Measurements from ENCODE around the gene WSCD2. TPM values are rescaled to one million over a fixed set of nuclear protein-coding genes. Genes with fewer than 3 reads are reported as not detected.

WSCD2 gene
- total RNA-seq, 2 donors from 2014 or later = 0.26 to 1.3 TPM

DNA sequence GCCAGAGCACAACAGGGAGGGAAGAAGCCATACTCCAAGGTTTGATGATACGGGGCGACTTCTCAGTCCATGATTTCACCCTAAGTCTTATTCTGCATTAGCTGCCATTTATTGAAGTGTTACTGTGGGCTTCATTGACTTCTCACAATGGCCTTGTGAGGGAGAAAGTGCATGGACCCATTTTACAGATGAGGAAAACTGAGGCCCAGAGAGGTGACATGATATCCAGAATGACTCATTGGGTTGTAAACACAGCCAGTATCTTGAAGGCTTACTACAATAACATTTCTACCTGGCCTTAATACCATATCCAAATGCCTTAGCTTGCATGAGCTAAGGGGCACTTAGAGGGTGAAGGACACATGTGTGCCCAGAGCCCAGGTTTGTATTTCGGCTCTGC is 109.4 kb downstream of the WSCD2 start:
- H3K27ac ChIP-seq = no peak overlapping the region
- intact Hi-C loops (cut with DNase I) = no loop called here

DNA sequence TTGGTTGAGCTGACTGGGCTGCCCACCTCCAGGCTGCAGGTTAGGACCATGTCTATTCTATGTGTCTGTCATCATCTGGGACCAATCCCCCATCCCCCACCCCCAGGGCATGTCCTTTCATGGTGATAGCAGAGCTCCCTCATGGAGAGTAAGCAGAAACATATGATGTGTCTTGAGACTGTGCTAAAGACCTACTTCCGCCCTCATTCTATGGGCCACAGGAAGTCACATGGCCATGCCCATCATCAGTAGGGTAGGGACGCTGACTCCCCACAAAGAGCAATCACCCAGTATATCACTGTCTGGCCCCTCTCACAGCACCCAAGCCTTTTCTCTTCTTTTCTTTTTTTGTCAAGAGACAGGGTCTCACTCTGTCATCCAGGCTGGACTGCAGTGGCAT is 110.3 kb downstream of the WSCD2 start:
- Histone ChIP-seq H3K27me3 (no peaks in the 10 kb centered on the region), H3K27ac (no peak overlapping the region), H3K4me1 (no peaks in the 10 kb centered on the region), H3K9me3 (no peaks in the 10 kb centered on the region), H3K36me3 (replicated peaks in 1 of 2; ENCODE audit: insufficient read depth in 1 of 2, low read depth in 2 of 2) (no peaks in the 10 kb centered on the region), H3K4me3 (no peak overlapping the region)
- no peak for ATAC-seq
- WGBS, 2 donors = 64 to 74% methylated on average over 2 of the region's 2 CpGs
- intact Hi-C loops (cut with DNase I) = no loop called here
- TF ChIP-seq, protein P1, sequence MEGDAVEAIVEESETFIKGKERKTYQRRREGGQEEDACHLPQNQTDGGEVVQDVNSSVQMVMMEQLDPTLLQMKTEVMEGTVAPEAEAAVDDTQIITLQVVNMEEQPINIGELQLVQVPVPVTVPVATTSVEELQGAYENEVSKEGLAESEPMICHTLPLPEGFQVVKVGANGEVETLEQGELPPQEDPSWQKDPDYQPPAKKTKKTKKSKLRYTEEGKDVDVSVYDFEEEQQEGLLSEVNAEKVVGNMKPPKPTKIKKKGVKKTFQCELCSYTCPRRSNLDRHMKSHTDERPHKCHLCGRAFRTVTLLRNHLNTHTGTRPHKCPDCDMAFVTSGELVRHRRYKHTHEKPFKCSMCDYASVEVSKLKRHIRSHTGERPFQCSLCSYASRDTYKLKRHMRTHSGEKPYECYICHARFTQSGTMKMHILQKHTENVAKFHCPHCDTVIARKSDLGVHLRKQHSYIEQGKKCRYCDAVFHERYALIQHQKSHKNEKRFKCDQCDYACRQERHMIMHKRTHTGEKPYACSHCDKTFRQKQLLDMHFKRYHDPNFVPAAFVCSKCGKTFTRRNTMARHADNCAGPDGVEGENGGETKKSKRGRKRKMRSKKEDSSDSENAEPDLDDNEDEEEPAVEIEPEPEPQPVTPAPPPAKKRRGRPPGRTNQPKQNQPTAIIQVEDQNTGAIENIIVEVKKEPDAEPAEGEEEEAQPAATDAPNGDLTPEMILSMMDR (IDR thresholded peaks at IDR 0.05) = no peak
- TF ChIP-seq POLR2A (IDR thresholded peaks at IDR 0.05) = no peak
- DNase-seq = no peak

More for the DNA sequence above, 109.4 kb downstream of the WSCD2 start:
- Histone ChIP-seq H3K4me1 (no peaks in the 10 kb centered on the region), H3K36me3 (replicated peaks in 1 of 2; ENCODE audit: insufficient read depth in 1 of 2, low read depth in 2 of 2) (no peaks in the 10 kb centered on the region), H3K4me3 (no peak overlapping the region), H3K9me3 (no peaks in the 10 kb centered on the region), H3K27me3 (no peaks in the 10 kb centered on the region)
- DNase-seq = no peak
- TF ChIP-seq, protein P1 (IDR thresholded peaks at IDR 0.05) = no peak
- TF ChIP-seq POLR2A (IDR thresholded peaks at IDR 0.05) = no peak
- 80 to 85% methylated on average over 3 of the region's 3 CpGs for WGBS, 2 donors
- no peak for ATAC-seq

DNA sequence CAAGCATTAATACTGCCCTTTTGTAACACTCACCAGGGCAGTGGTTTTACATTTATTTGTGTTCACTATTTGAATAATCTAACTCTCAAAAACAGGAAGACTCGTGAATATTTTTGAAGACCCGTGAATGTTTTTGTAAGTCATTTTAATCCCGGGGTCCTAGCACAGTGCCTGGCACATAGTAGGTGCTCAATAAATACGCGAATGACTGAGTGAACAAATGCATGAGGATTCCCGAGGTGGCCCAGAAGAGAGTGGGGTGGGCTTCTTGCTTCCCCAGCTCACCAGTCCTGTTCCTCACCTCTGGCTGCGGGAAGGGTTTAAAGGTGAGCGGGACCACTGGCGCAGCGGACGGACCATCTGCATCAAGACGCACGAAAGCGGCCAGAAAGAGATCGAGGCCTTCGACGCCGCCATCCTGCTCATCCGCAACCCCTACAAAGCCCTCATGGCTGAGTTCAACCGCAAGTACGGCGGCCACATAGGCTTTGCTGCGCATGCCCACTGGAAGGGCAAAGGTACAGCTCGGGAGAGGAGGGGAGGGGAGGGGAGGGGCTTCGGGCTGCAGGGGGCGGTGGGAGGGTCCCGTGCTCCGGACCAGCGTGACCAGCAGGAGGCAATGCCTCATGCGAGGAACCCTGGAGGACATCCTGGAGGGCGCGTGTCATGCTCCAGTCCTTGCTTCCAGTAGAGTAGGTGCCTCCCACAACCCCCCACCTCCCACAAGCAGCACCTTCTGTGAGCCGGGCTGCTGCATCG is 111.1 kb downstream of the WSCD2 start:
- ATAC-seq (no peak), DNase-seq (no peak)
- no peaks in the 10 kb centered on the region for H3K4me1 ChIP-seq
- no peak overlapping the region for H3K27ac ChIP-seq
- H3K9me3 ChIP-seq = no peaks in the 10 kb centered on the region
- no peak for TF ChIP-seq POLR2A (IDR thresholded peaks at IDR 0.05)
- TF ChIP-seq, protein P1 (IDR thresholded peaks at IDR 0.05) = no peak
- no peaks in the 10 kb centered on the region for H3K36me3 ChIP-seq (replicated peaks in 1 of 2; ENCODE audit: insufficient read depth in 1 of 2, low read depth in 2 of 2)
- H3K27me3 ChIP-seq = no peaks in the 10 kb centered on the region
- no peak overlapping the region for H3K4me3 ChIP-seq
- intact Hi-C loops (cut with DNase I) = no loop called here
- 32 to 44% methylated on average over 24 to 34 of the region's 34 CpGs for WGBS, 2 donors

DNA sequence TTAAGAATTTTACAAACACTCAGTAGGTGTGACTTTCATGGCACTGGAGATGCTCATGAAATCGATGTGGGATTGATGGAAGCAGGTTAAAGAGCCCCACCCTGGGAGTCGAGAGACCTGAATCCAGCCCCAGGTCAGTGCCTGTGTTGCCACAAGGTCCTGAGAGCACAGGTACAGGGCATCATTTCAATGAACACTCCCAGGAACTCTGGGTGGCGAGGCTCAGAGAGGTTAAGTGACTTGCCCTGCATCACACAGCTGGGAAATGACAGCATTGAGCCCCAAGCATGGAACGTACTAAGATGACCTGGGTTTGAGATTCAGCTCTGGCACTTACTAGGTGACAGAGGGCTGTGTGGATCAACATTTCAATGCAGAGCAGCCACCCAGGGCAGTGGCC is 111.8 kb downstream of the WSCD2 start:
- Histone ChIP-seq H3K9me3 (no peaks in the 10 kb centered on the region), H3K27ac (no peak overlapping the region), H3K4me1 (no peaks in the 10 kb centered on the region), H3K27me3 (no peaks in the 10 kb centered on the region), H3K36me3 (replicated peaks in 1 of 2; ENCODE audit: insufficient read depth in 1 of 2, low read depth in 2 of 2) (no peaks in the 10 kb centered on the region), H3K4me3 (no peak overlapping the region)
- ATAC-seq = no peak
- 55 to 59% methylated on average over 4 of the region's 4 CpGs for WGBS, 2 donors
- intact Hi-C loops (cut with DNase I) = no loop called here
- no peak for TF ChIP-seq POLR2A (IDR thresholded peaks at IDR 0.05)
- DNase-seq = no peak

DNA sequence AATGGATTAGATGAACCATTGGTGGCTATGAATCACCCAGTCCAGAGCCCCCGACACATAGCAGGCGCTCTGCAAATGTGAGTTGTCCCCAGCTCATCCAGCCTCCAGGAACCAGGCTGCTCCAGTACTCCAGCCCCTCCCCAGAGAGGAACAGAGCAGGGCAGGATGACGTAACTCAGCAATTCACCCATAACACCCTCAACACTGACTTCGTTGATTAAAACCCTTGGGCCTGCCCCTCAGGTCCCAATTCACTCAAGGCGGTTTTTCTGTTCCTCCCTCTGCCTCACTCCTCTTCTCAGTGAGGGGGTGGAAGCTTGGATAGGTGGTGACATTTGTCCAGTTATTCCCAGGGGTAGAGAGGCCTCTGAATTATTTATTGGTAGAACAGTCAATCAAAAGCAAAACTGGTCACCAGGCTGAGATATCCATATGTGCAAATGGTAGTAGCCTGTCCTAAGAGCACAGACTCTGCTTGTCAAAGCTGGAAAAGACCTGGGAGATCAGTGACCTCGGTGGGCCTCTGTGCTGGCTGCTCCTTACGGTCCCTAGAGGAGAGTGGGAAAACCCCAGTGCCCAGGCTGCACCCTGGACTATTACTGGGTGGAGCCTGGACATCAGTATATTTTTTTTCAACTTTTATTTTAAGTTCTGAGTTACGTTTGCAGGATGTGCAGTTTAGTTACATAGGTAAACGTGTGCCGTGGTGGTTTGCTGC is 113.1 kb downstream of the WSCD2 start:
- Histone ChIP-seq H3K4me3 (no peak overlapping the region), H3K36me3 (replicated peaks in 1 of 2; ENCODE audit: insufficient read depth in 1 of 2, low read depth in 2 of 2) (no peaks in the 10 kb centered on the region), H3K9me3 (no peaks in the 10 kb centered on the region), H3K27me3 (no peaks in the 10 kb centered on the region), H3K27ac (no peak overlapping the region), H3K4me1 (no peaks in the 10 kb centered on the region)
- 50 to 53% methylated on average over 10 of the region's 10 CpGs for WGBS, 2 donors
- ATAC-seq (no peak), DNase-seq (no peak)
- intact Hi-C loops (cut with DNase I) = no loop called here
- TF ChIP-seq, protein P1 (IDR thresholded peaks at IDR 0.05) = no peak
- TF ChIP-seq POLR2A (IDR thresholded peaks at IDR 0.05) = no peak

Measured in body of pancreas (tissue), 4 donors.